ENCODE data around the gene NPPB. TPM values are rescaled to one million over a fixed set of nuclear protein-coding genes. Genes with fewer than 3 reads are reported as not detected.

NPPB gene
- total RNA-seq, 1 donor from 2014 or later, result 5.4 TPM

DNA sequence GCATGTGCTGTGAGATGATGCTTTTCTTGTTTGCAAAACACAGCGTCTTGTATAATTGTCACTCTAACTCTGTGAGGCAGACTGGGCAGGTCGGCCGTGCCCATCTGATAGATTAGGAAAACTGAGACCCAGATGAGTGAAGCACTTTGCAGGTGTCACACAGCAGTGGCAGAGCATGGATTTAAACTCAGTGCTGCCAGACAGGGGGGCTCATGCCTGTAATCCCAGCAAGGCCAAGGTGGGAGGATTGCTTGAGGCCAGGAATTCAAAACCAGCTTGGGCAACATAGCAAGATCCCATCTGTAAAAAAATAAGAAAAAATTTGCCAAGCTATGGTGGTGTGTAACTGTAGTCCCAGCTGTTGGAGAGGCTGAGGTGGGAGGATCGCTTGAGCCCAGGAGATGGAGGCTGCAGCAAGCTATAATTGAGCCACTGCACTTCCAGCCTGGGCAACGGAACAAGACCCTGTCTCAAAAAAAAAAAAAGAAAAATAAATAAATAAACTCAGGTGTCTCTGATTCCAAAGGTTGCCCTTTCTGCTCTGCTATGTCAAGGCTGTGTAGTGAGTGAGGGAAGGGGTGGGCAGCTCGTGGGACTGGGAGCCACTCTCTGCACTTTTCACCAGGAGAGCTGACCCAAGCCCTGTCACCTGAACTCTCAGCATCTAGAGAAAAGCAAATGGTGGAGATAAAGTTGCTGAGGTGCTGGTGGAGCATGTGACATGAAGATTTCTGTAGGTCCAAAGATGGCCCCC lies 32.9 kb upstream of the NPPB start:
- Histone ChIP-seq H3K4me3 (ENCODE audit: low read depth, low read length) (no peak overlapping the region), H3K27me3 (ENCODE audit: control insufficient read depth, insufficient read depth, low read length) (peaks cover 12% of the 10 kb centered on the region), H3K36me3 (ENCODE audit: control insufficient read depth, insufficient read depth, low read length) (no peaks in the 10 kb centered on the region)
- no peak for DNase-seq (ENCODE audit: low read depth)
- no peak for TF ChIP-seq CTCF (IDR thresholded peaks at IDR 0.05; ENCODE audit: insufficient read depth, low read length, poor library complexity, severe bottlenecking)

GRCh38 chr1:11888877-11889208 lies 30.1 kb upstream of the NPPB start:
- DNase-seq (ENCODE audit: low read depth), result no peak
- no peak for TF ChIP-seq CTCF (IDR thresholded peaks at IDR 0.05; ENCODE audit: insufficient read depth, low read length, poor library complexity, severe bottlenecking)
- H3K27me3 ChIP-seq (ENCODE audit: control insufficient read depth, insufficient read depth, low read length), result peaks cover 13% of the 10 kb centered on the region
- no peak overlapping the region for H3K4me3 ChIP-seq (ENCODE audit: low read depth, low read length)
- H3K36me3 ChIP-seq (ENCODE audit: control insufficient read depth, insufficient read depth, low read length), result no peaks in the 10 kb centered on the region

- H3K4me3 ChIP-seq (ENCODE audit: low read depth, low read length), result no peak overlapping the region
- no peak for TF ChIP-seq CTCF (IDR thresholded peaks at IDR 0.05; ENCODE audit: insufficient read depth, low read length, poor library complexity, severe bottlenecking)
- H3K36me3 ChIP-seq (ENCODE audit: control insufficient read depth, insufficient read depth, low read length), result no peaks in the 10 kb centered on the region
- H3K27me3 ChIP-seq (ENCODE audit: control insufficient read depth, insufficient read depth, low read length), result peaks cover 15% of the 10 kb centered on the region
- no peak for DNase-seq (ENCODE audit: low read depth)
Measured at GRCh38 chr1:11888206-11888876, 29.6 kb upstream of the NPPB start.

DNA sequence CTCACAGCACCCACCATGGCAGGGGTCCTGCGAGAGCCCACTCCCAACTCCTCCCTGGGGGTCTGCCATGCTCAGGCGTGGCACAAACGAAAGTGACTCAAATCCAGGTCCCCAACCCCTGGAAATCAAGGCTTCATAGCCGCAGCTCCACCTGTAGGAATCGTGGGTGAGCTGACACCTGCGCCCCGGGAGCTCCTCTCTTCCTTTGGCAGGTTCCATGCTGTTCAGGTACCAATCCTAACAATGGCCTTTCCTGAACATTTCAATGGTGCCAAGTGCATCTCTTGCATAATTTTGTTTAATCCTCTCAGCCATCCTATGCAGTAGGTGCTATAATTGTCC lies 28.9 kb upstream of the NPPB start:
- no peak for TF ChIP-seq CTCF (IDR thresholded peaks at IDR 0.05; ENCODE audit: insufficient read depth, low read length, poor library complexity, severe bottlenecking)
- Histone ChIP-seq H3K27me3 (ENCODE audit: control insufficient read depth, insufficient read depth, low read length) (peaks cover 20% of the 10 kb centered on the region), H3K36me3 (ENCODE audit: control insufficient read depth, insufficient read depth, low read length) (no peaks in the 10 kb centered on the region), H3K4me3 (ENCODE audit: low read depth, low read length) (no peak overlapping the region)
- no peak for DNase-seq (ENCODE audit: low read depth)

GRCh38 chr1:11886986-11887665 lies 28.4 kb upstream of the NPPB start:
- no peaks in the 10 kb centered on the region for H3K36me3 ChIP-seq (ENCODE audit: control insufficient read depth, insufficient read depth, low read length)
- TF ChIP-seq CTCF (IDR thresholded peaks at IDR 0.05; ENCODE audit: insufficient read depth, low read length, poor library complexity, severe bottlenecking), result no peak
- H3K27me3 ChIP-seq (ENCODE audit: control insufficient read depth, insufficient read depth, low read length), result peaks cover 17% of the 10 kb centered on the region
- no peak for DNase-seq (ENCODE audit: low read depth)
- no peak overlapping the region for H3K4me3 ChIP-seq (ENCODE audit: low read depth, low read length)

Data from kidney epithelial cell (primary cell).